Measurements from ENCODE around the gene KCNAB2.

The KCNAB2 gene

DNA sequence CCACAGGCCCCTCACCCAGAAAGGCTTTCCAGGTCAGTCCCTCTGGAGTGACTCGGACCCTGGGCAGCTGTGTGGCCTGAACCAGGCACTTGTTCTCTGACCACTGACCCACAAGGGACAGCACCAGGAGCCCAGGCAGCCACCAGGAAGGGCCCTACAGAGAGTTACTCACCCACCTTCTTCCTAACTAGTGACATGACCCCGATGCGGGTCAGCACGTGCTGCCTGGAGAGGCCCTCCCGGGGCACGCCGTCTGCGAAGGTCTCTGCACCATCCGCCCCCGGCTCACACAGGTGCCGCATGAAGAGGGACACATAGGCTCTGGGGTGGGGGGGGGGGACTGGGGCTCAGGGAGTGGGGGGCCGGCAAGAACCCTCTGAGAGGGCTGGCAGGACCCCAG, 78.7 kb downstream of the KCNAB2 start:
- no peaks in the 10 kb centered on the region for H3K36me3 Mint-ChIP-seq
- no peaks in the 10 kb centered on the region for H3K9me3 Mint-ChIP-seq
- H3K27ac Mint-ChIP-seq = no peak overlapping the region
- no peak overlapping the region for H3K4me3 Mint-ChIP-seq
- H3K4me1 Mint-ChIP-seq = peaks cover 7% of the 10 kb centered on the region
- peaks cover 2% of the 10 kb centered on the region for H3K27me3 Mint-ChIP-seq

DNA sequence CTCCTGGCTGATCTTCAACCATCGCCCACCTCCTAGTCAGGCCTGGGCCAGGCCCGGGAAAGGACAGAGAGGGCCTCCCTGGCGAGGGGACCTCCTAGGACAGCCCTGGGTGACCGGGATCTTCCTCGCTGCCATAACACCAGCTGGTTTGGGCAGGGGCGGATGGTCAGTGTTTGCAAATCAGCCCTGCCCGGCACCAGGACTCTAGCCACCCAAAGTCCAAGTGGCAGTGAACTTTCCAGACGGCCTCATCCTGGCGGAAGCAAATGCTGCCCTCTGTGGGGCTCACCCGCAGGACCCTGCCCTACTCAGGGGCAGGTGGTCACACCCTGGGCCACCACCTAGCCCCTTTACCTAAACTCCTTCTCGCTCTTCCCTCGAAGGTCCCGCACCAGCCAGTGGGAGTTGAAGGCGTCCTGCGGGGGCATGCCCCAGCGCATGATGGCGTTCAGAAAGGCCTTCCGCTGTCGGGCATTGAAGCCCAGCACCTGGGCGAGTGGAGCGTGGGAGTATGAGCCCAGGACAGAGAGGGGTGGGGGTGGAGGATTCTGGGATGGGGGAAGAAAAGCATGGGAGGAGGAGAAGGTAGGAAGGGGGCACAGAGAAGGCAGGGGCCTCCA, 79.2 kb downstream of the KCNAB2 start:
- H3K9me3 Mint-ChIP-seq = no peaks in the 10 kb centered on the region
- no peak overlapping the region for H3K27ac Mint-ChIP-seq
- H3K27me3 Mint-ChIP-seq = peaks cover 2% of the 10 kb centered on the region
- H3K36me3 Mint-ChIP-seq = no peaks in the 10 kb centered on the region
- no peak overlapping the region for H3K4me3 Mint-ChIP-seq
- peaks cover 7% of the 10 kb centered on the region for H3K4me1 Mint-ChIP-seq

GRCh38 chr1:6125366-6125765, 79.7 kb downstream of the KCNAB2 start:
- no peak overlapping the region for H3K4me3 Mint-ChIP-seq
- no peak overlapping the region for H3K27ac Mint-ChIP-seq
- peaks cover 7% of the 10 kb centered on the region for H3K4me1 Mint-ChIP-seq
- H3K27me3 Mint-ChIP-seq = peaks cover 2% of the 10 kb centered on the region
- H3K9me3 Mint-ChIP-seq = no peaks in the 10 kb centered on the region
- H3K36me3 Mint-ChIP-seq = no peaks in the 10 kb centered on the region

GRCh38 chr1:6126028-6126427, 80.3 kb downstream of the KCNAB2 start:
- H3K9me3 Mint-ChIP-seq = no peaks in the 10 kb centered on the region
- no peak overlapping the region for H3K4me3 Mint-ChIP-seq
- peaks cover 7% of the 10 kb centered on the region for H3K4me1 Mint-ChIP-seq
- H3K36me3 Mint-ChIP-seq = no peaks in the 10 kb centered on the region
- H3K27me3 Mint-ChIP-seq = peaks cover 2% of the 10 kb centered on the region
- H3K27ac Mint-ChIP-seq = no peak overlapping the region

GRCh38 chr1:6126521-6127067, 80.9 kb downstream of the KCNAB2 start:
- Mint-ChIP-seq H3K27me3 (peaks cover 2% of the 10 kb centered on the region), H3K4me1 (peaks cover 7% of the 10 kb centered on the region), H3K4me3 (peak overlapping the region; percentile 39), H3K27ac (no peak overlapping the region), H3K9me3 (no peaks in the 10 kb centered on the region), H3K36me3 (no peaks in the 10 kb centered on the region)

GRCh38 chr1:6127587-6128163, 82.0 kb downstream of the KCNAB2 start:
- H3K36me3 Mint-ChIP-seq = peaks cover 3% of the 10 kb centered on the region
- no peak overlapping the region for H3K4me3 Mint-ChIP-seq
- H3K27me3 Mint-ChIP-seq = peaks cover 2% of the 10 kb centered on the region
- no peak overlapping the region for H3K27ac Mint-ChIP-seq
- peaks cover 7% of the 10 kb centered on the region for H3K4me1 Mint-ChIP-seq
- H3K9me3 Mint-ChIP-seq = peaks cover 4% of the 10 kb centered on the region

GRCh38 chr1:6128276-6129081, 82.8 kb downstream of the KCNAB2 start:
- H3K4me1 Mint-ChIP-seq = peaks cover 7% of the 10 kb centered on the region
- H3K27ac Mint-ChIP-seq = no peak overlapping the region
- H3K4me3 Mint-ChIP-seq = no peak overlapping the region
- peaks cover 3% of the 10 kb centered on the region for H3K36me3 Mint-ChIP-seq
- peaks cover 2% of the 10 kb centered on the region for H3K27me3 Mint-ChIP-seq
- H3K9me3 Mint-ChIP-seq = peaks cover 5% of the 10 kb centered on the region

DNA sequence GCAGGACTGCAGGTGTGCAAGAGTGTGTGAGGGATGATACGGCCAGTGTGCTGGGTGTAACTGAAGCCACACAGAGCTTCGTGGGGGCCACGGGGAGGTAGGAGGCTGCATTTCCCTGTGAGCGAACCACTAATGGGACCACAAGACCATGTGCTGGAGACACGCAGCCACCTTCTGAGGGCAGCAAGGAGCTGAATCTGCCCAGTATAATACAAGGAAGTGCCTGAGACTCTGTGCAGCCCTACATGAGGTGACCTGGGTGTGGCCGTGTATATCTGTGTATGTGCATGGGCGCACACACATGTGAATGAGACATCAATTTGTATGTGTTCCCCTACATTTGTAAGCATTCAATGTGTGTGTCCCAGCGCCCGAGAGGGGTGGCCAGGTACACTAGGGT, 83.6 kb downstream of the KCNAB2 start:
- Mint-ChIP-seq H3K27ac (no peak overlapping the region), H3K4me3 (no peak overlapping the region), H3K27me3 (peaks cover 2% of the 10 kb centered on the region), H3K4me1 (peaks cover 7% of the 10 kb centered on the region), H3K9me3 (peaks cover 5% of the 10 kb centered on the region), H3K36me3 (peaks cover 3% of the 10 kb centered on the region)

GRCh38 chr1:6130036-6130435, 84.3 kb downstream of the KCNAB2 start:
- peaks cover 7% of the 10 kb centered on the region for H3K4me1 Mint-ChIP-seq
- H3K27ac Mint-ChIP-seq = no peak overlapping the region
- H3K36me3 Mint-ChIP-seq = peaks cover 3% of the 10 kb centered on the region
- H3K4me3 Mint-ChIP-seq = no peak overlapping the region
- peaks cover 5% of the 10 kb centered on the region for H3K9me3 Mint-ChIP-seq
- peaks cover 2% of the 10 kb centered on the region for H3K27me3 Mint-ChIP-seq

DNA sequence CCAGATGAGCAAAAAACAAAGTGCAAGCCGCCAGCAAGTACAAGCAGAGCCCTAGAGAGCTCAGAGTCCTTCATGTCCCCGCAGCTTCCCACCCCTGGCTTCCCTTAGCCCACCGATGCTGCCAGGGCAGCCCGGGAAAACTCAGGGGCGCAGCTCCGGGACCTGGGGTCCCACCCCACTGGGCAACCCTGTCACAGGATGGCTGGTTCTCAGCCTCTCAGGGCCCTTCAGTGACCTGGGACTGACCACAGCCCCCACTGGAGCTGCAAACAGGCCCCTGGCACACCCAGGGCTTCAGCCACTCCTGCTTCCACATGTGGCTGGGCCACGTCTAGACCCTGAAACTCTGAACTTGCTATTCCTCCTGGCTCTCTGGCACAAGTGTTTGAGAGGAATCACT, 84.9 kb downstream of the KCNAB2 start:
- H3K27me3 Mint-ChIP-seq = peaks cover 2% of the 10 kb centered on the region
- peaks cover 3% of the 10 kb centered on the region for H3K36me3 Mint-ChIP-seq
- H3K4me1 Mint-ChIP-seq = peaks cover 7% of the 10 kb centered on the region
- H3K27ac Mint-ChIP-seq = no peak overlapping the region
- H3K9me3 Mint-ChIP-seq = peaks cover 5% of the 10 kb centered on the region
- no peak overlapping the region for H3K4me3 Mint-ChIP-seq

DNA sequence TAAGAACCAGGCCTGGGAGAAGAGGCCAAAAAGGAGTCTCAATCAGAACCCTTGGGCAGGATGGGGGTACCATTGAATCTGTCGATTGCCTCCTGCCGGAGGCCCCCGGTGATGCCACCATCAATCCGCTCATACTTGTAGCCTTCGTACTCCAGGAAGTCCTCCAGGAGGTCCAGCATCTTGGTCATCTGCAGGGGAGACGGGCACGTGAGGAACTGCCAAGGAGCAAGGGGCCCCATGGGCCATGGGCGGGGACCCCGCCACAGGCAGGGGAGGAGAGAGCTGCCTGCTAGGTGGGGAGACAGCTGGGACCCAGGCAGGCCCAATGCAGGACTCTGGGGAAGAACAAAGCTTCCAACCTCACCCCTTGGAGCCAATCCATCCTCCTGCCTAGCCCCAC, 85.9 kb downstream of the KCNAB2 start:
- Mint-ChIP-seq H3K27me3 (peaks cover 2% of the 10 kb centered on the region), H3K9me3 (peaks cover 5% of the 10 kb centered on the region), H3K4me3 (no peak overlapping the region), H3K4me1 (peaks cover 6% of the 10 kb centered on the region), H3K27ac (no peak overlapping the region), H3K36me3 (peaks cover 3% of the 10 kb centered on the region)

- Mint-ChIP-seq H3K4me3 (no peak overlapping the region), H3K9me3 (peaks cover 5% of the 10 kb centered on the region), H3K27me3 (no peaks in the 10 kb centered on the region), H3K4me1 (no peaks in the 10 kb centered on the region), H3K36me3 (peaks cover 3% of the 10 kb centered on the region), H3K27ac (no peak overlapping the region)
These were observed 87.6 kb downstream of the KCNAB2 start for GRCh38 chr1:6133146-6133895.

DNA sequence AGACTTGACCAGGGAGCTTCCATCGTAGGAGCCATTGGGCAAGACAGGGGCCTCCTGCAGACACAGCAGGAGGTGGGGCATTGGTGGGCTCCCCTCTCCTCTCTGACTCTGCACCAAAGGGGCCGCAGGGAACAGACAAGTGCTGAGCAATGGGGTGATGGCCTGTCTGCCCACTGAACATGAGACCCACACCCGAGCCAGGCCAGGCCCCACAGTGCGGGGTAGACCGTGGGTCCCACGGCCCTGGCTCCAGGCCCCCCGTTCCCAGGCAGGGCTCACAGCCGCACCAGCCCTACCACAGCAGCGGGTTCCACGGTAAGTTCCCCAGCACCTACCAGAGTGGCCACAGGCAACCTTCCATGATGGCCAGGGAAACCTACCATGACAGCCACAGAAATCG, 88.5 kb downstream of the KCNAB2 start:
- Mint-ChIP-seq H3K27ac (no peak overlapping the region), H3K9me3 (peaks cover 5% of the 10 kb centered on the region), H3K27me3 (no peaks in the 10 kb centered on the region), H3K4me1 (no peaks in the 10 kb centered on the region), H3K36me3 (peaks cover 3% of the 10 kb centered on the region), H3K4me3 (no peak overlapping the region)

DNA sequence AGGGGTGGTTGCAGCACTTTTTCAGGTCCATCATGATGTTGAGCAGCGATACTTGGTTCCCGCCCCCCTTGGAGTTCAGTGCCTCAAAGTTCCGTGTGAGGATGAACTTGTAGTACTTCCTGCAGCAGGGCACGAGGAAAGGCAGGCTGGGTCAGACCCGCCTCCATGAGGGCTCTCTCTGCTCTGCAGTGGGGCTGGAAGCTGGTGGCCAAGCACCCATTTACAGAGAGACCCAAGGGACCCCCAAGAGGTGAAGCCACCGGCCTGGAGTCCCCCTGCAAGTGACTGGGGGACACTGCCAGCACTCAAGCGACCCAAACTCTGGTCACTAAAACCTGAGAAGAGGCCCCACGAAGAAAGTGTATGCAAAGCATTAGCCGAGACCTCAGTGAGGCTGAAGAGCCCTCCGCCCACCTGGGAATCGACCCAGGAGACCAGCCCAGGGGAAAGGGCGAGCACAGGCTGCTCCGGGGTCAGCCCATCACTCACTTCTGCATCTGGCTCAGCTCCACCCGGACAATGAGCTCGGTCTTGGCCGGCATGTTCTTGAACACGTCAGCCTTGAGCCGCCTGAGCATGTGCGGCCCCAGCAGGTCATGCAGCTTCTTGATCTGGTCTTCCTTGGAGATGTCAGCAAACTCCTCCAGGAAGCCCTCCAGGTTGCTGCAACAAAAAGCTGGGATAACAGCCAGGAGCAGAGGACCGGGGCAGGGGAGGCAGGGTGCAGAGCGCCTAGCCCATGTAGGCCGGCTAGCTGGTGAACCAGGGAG, 89.2 kb downstream of the KCNAB2 start:
- Mint-ChIP-seq H3K27ac (no peak overlapping the region), H3K4me1 (no peaks in the 10 kb centered on the region), H3K9me3 (peaks cover 5% of the 10 kb centered on the region), H3K4me3 (no peak overlapping the region), H3K36me3 (peaks cover 3% of the 10 kb centered on the region), H3K27me3 (no peaks in the 10 kb centered on the region)

All from activated naive CD4-positive, alpha-beta T cell treated with anti-CD3 and anti-CD28 coated beads, Interleukin-2, amount 50 U/mL, for 24 hours (primary cell).